HG02571 (cell line): ENCODE measurements around the gene CHRNA9.
"Not testable (repeated sequence)": the region's sequence is repeated elsewhere in the genome, so short reads cannot be mapped to it uniquely, and the experiment has no call there.

Experiments
- ATAC-seq: cut with Tn5 transposase; IDR thresholded peaks from one replicate; pipeline ENCODE4 v1.9.1; 2021; ENCODE audit warnings: mild to moderate bottlenecking, moderate library complexity; ENCODE audit not compliant: unreplicated experiment

CHRNA9 gene

DNA sequence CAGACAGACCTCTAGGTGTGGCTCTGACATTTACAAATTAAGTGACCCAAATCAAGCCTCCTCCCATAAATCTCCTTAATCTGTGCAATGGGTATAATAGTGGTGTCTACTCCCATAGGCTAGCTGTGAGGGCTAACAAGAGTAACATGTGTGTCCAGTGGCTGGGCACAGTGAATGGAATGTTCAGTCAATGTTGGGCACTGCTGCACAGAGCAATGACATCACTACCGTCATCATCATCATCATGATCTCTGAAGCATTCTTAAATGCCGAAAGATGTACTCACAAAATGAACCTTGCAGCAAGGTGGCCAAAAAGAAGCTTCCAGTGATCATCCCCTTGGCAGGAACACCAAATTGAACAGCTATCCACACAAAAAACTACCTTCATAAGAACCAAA lies 43.5 kb downstream of the CHRNA9 start:
- ATAC-seq: no peak

DNA sequence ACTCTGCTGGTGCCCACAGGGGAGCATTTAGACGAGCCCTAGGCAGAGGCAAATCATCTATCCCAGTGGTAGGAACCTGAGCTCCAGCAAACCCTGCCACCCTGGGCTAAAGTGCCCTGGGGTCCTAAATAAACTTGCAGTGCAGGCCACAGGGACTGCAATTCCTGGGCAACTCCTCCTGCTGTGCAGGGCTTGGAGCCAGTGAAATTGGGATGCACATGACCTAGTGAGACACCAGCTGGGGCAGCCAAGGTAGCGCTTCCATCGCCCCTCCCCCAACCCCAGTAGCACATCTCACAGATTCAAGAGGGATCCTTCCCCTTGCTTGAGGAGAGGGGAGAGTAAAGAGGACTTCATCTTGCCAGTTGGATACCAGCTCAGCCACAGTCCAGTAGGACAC lies 44.1 kb downstream of the CHRNA9 start:
- ATAC-seq: no peak

DNA sequence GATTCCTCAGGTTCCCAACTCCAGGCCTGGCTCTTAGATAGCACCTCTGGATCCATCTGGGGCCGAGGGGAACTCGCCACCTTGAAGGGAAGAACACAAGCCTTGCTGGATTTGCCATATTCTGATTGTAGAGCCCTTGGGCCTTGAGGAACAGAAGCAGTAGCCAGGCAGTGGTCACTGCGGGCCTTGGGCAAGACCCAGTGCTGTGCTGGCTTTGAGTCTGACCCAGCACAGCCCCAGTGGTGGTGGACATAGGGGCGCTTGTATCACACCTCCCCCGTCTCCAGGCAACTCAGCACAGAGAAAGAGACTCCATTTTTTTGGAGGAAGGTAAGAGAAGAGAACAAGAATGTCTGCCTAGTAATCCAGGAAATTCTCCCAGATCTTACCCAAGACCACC lies 45.5 kb downstream of the CHRNA9 start:
- ATAC-seq: no peak

DNA sequence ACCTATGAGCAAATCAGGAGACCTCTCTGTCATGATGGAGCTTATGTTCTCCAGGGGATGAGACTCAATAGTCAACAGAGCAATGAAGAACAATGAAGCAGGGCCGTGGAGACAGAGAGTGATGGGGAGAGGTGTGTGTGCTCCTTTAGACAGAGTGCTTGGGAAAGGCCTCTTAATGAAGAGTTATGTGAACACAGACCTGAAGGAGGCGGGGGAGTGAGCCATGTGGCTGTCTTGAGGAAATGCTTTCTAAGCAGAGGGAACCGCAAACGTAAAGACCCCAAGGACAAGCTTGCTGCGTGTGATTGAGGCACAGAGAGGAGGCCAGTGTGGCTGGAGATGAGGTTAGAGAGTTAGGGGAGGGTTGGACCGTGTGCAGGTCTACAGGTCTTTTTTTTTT lies 53.1 kb downstream of the CHRNA9 start:
- no peak for ATAC-seq

DNA sequence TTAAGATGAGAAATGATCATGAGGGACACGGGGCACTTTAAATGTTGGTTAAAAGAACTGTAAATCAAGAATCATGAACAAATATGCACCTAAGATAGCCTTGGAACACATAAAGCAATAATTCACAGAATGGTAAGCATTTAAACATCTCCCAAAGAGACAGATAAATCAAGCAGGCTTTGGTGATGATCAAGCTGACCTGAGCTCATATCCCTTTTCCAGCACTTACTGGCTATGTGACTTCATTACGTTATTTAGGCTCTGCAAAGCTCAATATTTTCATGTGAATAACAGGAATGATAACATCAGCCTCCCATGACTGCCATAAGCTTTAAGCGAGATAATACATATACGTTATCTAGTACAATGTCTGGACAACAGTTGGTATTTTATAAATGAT lies 54.9 kb downstream of the CHRNA9 start:
- no peak for ATAC-seq

DNA sequence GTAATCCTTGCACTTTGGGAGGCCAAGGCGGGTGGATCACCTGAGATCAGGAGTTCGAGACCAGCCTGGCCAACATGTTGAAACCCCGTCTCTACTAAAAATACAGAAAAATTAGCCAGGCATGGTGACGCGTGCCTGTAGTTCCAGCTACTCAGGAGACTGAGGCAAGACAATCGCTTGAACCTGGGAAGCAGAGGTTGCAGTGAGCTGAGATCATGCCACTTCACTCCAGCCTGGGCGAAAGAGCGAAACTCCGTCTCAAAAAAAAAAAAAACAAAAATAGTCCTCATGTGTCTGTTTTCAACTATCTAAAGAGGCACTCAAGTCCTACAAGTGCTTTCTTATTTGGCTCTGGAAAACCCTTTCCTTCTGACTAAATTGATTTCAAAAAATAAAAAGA lies 57.1 kb downstream of the CHRNA9 start:
- not testable (repeated sequence) for ATAC-seq

DNA sequence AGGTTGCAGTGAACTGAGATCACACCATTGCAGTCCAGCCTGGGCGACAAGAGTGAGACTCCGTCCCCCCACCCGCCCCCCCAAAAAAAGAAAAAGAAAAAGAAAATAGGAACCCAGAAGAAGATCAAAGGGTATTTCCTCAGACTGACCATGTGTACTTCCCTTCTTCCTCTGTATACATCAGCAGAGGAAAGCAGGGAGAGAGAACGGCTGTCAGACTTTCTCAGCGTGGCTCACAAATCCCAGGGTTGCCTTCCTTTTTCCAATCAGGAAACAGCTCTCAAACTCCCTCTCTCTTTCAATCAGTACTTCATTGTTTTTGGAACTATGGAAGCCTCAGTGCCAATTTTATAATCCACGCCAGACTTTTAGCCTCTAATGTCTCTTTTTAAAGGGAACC lies 59.1 kb downstream of the CHRNA9 start:
- ATAC-seq: no peak

DNA sequence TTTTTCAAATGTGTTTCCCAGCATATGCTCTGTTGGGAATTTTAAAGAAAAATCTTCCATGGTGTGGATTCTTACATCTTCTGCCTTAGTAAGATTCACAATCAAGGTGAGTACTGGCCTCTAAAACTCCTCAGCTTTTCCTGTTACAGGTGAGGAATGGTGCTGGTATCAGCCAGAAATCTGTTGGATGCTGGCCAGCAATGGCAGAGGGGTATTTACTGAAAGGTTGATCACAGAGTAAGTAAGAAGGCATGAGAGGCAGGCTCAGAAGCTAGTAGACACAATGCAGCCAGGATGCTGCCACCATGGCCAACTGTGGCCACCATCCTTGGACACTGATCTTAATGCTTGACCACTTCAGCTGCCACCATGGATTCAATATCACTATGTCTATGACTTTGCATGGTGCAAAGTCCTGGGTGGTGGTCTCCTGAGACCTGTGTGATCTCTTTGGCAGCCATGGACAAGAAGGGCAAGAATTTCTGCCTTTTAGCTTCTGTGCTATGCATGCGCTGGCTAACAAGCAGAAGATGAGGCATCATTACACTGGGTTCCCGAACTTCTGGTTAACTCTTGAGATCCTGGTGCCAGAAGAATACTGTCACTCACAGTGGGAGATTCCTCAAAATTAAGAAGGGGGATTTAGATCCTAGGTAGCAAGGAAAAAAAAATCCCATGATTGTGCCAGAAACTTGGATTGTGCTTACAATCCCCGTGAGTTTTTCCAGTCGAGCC lies 60.2 kb downstream of the CHRNA9 start:
- ATAC-seq: no peak

DNA sequence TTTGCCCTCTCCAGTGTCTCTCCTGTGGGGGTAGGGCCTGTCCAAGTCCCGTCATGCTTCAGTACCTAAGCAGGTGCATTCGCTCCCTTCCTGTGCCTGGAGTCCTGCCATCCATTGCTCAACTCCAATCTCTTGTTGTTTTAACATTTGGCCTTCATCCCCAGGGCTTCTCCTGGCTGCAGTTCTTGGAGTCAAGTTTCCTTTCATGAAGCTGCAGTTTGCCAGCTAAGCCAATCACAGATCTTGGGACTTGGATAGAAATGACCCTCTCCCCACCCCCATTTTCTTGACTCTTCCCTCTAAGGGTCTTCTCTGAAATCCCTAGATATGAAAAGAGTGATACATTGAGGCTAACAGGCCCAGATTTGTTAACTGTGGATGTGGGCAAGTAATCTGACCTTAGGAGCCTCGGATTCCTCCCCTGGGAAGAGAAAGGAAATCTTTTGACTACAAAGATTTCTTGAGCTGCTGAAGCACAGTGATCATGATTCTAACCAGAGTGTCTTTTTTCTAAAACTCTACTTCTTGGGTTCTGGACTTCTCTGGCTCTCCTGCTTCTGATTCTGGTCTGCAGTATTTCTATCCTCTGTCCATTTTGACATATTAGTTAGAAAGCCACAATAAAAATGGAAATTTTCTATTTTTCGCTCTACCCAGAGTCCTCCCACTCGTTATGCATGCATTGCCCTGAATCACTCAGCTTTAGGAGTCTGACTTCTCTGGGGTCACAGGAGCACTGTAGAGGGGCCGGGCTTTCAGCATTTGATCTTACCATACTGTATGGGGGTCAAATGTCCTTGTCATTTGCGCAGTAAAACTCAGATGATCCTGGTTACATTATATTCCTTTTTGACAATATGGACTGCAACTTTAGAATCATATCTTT lies 61.0 kb downstream of the CHRNA9 start:
- no peak for ATAC-seq

DNA sequence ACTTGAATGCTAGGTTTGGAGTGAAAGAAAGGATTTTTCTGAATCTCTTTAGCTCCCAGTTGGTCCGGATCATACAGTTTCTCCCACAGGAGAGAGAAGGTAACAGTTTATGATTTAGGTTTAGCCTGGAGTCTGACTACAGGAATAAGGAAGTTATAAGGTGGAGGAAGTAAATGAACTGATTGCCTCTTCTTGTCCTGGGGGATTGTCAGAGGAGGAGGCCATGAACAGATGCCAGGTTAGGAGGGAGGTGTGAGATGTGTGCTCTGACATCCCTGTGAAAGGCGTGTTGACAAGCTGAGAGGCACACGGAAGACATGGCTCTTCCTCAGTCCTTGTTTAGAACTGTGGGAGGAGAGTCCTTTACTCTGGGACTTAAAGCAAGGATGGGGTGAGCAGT lies 64.4 kb downstream of the CHRNA9 start:
- no peak for ATAC-seq

DNA sequence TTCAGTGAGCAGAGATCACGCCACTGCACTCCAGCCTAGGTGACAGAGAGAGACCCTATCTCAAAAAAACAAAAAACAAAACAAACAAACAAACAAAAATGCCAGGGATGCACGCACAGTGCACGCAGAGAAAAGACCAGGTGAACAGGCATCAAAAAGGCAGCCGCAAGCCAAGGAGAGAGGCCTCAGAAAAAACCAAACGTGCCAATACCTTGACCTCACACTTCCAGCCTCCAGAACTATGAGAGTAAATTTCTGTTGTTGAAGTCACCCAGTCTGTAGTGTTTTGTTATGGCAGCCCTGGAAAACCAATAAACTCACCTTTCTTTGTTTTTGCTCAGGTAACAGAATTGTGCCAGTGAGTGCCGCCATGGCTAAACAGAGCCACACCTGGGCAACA lies 66.0 kb downstream of the CHRNA9 start:
- ATAC-seq: no peak

DNA sequence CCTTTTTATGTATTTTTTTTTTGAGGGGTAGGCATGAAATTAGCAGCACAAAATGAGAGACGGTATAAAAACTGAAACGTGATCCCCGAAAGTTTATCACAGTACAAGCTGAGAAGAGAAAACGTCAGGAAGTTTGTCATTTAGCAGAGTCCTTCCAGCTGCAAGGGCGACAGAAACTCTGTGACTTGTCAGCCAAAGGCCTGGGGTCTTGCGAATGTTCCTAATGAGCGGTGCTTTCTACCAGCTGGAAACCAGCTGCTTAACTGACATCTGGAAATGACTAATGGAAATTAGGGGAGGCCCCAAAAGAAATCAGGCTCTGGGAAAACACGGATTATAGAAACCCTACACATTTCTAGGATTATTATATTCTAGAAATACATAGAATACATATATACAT lies 66.5 kb downstream of the CHRNA9 start:
- no peak for ATAC-seq

DNA sequence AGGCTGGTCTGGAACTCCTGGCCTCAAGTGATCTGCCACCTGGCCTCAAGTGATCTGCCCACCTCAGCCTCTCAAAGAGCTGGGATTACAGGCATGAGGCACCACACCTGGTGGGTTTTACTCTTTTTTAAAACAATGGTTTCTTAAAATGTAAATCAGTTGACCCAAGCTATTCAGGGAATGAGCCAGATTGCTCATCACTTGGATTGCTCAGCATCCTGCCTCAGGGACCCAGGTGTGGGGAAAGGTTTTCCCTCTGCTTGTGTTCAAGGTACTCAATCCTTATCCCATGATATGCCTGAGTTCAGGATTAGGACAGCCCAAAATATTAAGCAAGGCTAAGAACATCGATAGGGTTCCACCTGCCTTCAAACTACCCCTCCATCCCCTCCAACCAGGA lies 67.4 kb downstream of the CHRNA9 start:
- no peak for ATAC-seq

DNA sequence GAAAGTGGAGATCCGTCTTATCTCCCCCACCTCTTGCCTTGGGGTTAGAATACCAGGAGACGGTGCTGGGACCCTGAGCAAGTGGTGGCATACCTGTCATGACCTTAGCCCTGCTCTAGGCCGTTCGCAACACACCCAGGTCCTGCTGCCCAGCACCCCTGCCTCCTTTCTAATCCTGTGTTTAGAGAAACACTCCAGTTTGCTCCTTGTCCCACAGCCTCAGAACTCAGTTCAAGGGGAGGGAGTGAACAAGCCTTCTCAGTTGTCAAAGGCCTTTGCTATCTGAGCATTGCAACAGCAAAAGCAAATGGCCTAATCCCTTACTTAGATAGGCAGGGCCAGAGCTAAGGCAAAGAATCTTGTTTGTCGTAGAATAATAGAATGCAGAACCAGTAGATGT lies 67.9 kb downstream of the CHRNA9 start:
- ATAC-seq: no peak
